GM19193 (cell line): Measurements from ENCODE around the gene HOXB5.

ENCODE experiments used
- POLR2A ChIP-seq: IDR thresholded peaks from 4 replicates; pipeline ENCODE4 v1.6.1; 2011; ENCODE audit not compliant: insufficient read depth, insufficient read length; ENCODE audit errors: extremely low read depth

HOXB5 gene

GRCh38 chr17:48632579-48633265 is 39.1 kb upstream of the HOXB5 start:
- TF ChIP-seq POLR2A: no peak

- no peak for TF ChIP-seq POLR2A
Observed at GRCh38 chr17:48631693-48632578, 38.4 kb upstream of the HOXB5 start.

- TF ChIP-seq POLR2A: no peak
Observed at GRCh38 chr17:48630925-48631692, 37.5 kb upstream of the HOXB5 start.

- TF ChIP-seq POLR2A: no peak
Observed at GRCh38 chr17:48630009-48630924, 36.7 kb upstream of the HOXB5 start.

GRCh38 chr17:48629411-48629759 is 35.8 kb upstream of the HOXB5 start:
- no peak for TF ChIP-seq POLR2A

GRCh38 chr17:48628649-48629410 is 35.3 kb upstream of the HOXB5 start:
- no peak for TF ChIP-seq POLR2A

GRCh38 chr17:48627623-48628521 is 34.3 kb upstream of the HOXB5 start:
- no peak for TF ChIP-seq POLR2A

- no peak for TF ChIP-seq POLR2A
Observed at GRCh38 chr17:48627118-48627597, 33.6 kb upstream of the HOXB5 start.

- TF ChIP-seq POLR2A: no peak
Observed at GRCh38 chr17:48626245-48627117, 32.9 kb upstream of the HOXB5 start, which contains the start of gene HOXB9. Gene HOXB9 (minus strand): TSS chr17:48626358. CDS start chr17:48626269, 89 bp downstream.

- TF ChIP-seq POLR2A: no peak
Observed at GRCh38 chr17:48625495-48626244, 32.1 kb upstream of the HOXB5 start.
